ENCODE measurements around the gene ABCA4. TPM values are rescaled to one million over a fixed set of nuclear protein-coding genes. Genes with fewer than 3 reads are reported as not detected.

The ABCA4 gene
- total RNA-seq, 1 experiment from 2014 or later: 0.09 TPM

- peaks cover 61% of the 10 kb centered on the region for H3K27me3 Mint-ChIP-seq (ENCODE audit: low read depth)
- CTCF ChIA-PET: no interaction called here
- peaks cover 34% of the 10 kb centered on the region for H3K4me1 Mint-ChIP-seq
- POLR2A ChIA-PET: no interaction called here
- H3K4me3 Mint-ChIP-seq: no peak overlapping the region
- TF ChIP-seq, protein P1, sequence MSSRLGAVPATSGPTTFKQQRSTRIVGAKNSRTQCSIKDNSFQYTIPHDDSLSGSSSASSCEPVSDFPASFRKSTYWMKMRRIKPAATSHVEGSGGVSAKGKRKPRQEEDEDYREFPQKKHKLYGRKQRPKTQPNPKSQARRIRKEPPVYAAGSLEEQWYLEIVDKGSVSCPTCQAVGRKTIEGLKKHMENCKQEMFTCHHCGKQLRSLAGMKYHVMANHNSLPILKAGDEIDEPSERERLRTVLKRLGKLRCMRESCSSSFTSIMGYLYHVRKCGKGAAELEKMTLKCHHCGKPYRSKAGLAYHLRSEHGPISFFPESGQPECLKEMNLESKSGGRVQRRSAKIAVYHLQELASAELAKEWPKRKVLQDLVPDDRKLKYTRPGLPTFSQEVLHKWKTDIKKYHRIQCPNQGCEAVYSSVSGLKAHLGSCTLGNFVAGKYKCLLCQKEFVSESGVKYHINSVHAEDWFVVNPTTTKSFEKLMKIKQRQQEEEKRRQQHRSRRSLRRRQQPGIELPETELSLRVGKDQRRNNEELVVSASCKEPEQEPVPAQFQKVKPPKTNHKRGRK (CRISPR knock-in tag; IDR thresholded peaks at IDR 0.05; ENCODE audit: borderline replicate concordance): no peak
- TF ChIP-seq SMAD4 (CRISPR knock-in tag; IDR thresholded peaks at IDR 0.05) (no peak), ZNF121 (CRISPR knock-in tag; IDR thresholded peaks at IDR 0.05) (no peak), SMAD3 (CRISPR knock-in tag; IDR thresholded peaks at IDR 0.05; ENCODE audit: borderline replicate concordance) (no peak), FOXP1 (CRISPR knock-in tag; IDR thresholded peaks at IDR 0.05; ENCODE audit: borderline replicate concordance) (no peak), TEAD4 (CRISPR knock-in tag; IDR thresholded peaks at IDR 0.05) (no peak), NFATC4 (CRISPR knock-in tag; IDR thresholded peaks at IDR 0.05) (no peak), PREB (CRISPR knock-in tag; IDR thresholded peaks at IDR 0.05; ENCODE audit: borderline replicate concordance) (no peak), SOX15 (CRISPR knock-in tag; IDR thresholded peaks at IDR 0.05) (no peak), CREB1 (CRISPR knock-in tag; IDR thresholded peaks at IDR 0.05) (no peak), TEAD1 (CRISPR knock-in tag; IDR thresholded peaks at IDR 0.05) (no peak), FOXK1 (CRISPR knock-in tag; IDR thresholded peaks at IDR 0.05) (no peak), SP1 (CRISPR knock-in tag; conservative IDR thresholded peaks at IDR 0.05) (no peak)
- TF ChIP-seq, protein P2, sequence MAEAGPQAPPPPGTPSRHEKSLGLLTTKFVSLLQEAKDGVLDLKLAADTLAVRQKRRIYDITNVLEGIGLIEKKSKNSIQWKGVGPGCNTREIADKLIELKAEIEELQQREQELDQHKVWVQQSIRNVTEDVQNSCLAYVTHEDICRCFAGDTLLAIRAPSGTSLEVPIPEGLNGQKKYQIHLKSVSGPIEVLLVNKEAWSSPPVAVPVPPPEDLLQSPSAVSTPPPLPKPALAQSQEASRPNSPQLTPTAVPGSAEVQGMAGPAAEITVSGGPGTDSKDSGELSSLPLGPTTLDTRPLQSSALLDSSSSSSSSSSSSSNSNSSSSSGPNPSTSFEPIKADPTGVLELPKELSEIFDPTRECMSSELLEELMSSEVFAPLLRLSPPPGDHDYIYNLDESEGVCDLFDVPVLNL (CRISPR knock-in tag; IDR thresholded peaks at IDR 0.05; ENCODE audit: borderline replicate concordance, low read depth): no peak
- TF ChIP-seq, protein P3, sequence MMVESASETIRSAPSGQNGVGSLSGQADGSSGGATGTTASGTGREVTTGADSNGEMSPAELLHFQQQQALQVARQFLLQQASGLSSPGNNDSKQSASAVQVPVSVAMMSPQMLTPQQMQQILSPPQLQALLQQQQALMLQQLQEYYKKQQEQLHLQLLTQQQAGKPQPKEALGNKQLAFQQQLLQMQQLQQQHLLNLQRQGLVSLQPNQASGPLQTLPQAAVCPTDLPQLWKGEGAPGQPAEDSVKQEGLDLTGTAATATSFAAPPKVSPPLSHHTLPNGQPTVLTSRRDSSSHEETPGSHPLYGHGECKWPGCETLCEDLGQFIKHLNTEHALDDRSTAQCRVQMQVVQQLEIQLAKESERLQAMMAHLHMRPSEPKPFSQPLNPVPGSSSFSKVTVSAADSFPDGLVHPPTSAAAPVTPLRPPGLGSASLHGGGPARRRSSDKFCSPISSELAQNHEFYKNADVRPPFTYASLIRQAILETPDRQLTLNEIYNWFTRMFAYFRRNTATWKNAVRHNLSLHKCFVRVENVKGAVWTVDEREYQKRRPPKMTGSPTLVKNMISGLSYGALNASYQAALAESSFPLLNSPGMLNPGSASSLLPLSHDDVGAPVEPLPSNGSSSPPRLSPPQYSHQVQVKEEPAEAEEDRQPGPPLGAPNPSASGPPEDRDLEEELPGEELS (CRISPR knock-in tag; IDR thresholded peaks at IDR 0.05): no peak
- DNase-seq (ENCODE audit: low spot score) (no peak), ATAC-seq (no peak)
- no peak overlapping the region for H3K27ac Mint-ChIP-seq
- H3K36me3 Mint-ChIP-seq: no peaks in the 10 kb centered on the region
- H3K9me3 Mint-ChIP-seq: no peaks in the 10 kb centered on the region
Observed at GRCh38 chr1:94009304-94009703, 111.6 kb downstream of the ABCA4 start.

DNA sequence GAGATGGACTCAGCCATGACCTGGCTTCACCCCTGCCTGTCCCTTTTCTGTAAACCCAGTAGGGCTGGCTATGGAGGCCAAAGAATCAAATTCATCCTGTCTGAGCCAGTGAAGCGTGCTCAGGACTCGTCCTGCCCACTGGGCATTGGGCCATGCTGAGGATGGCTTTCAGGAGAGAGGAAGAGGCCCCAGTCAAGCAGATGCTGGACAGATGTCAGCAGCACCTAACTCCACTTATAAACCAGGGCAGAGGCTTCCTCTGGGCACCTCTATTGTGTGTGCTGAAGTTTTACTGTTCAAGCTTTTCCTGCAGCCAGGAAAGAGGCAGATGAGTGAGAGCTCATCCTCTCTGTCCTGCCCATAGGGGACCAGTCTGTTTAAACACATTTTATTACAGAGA, 114.3 kb downstream of the ABCA4 start:
- POLR2A ChIA-PET: no interaction called here
- H3K4me1 Mint-ChIP-seq: peaks cover 7% of the 10 kb centered on the region
- ATAC-seq: no peak
- no peak overlapping the region for H3K4me3 Mint-ChIP-seq
- CTCF ChIA-PET: interaction anchor here (0.7 kb wide), 1 partner anchor 98 kb away, joined by 3 read pairs; the partner anchor contains the start of gene GCLM
- no peak for TF ChIP-seq CREB1 (CRISPR knock-in tag; IDR thresholded peaks at IDR 0.05)
- TF ChIP-seq TP53 (CRISPR knock-in tag; IDR thresholded peaks at IDR 0.05): no peak
- no peak for TF ChIP-seq TEAD4 (CRISPR knock-in tag; IDR thresholded peaks at IDR 0.05)
- no peak for TF ChIP-seq E2F5 (CRISPR knock-in tag; IDR thresholded peaks at IDR 0.05)
- no peak for TF ChIP-seq CBFB (CRISPR knock-in tag; IDR thresholded peaks at IDR 0.05; ENCODE audit: low read depth)
- no peak for TF ChIP-seq JAZF1 (CRISPR knock-in tag; IDR thresholded peaks at IDR 0.05)
- no peak for TF ChIP-seq SOX15 (CRISPR knock-in tag; IDR thresholded peaks at IDR 0.05)
- no peak for TF ChIP-seq PRRX2 (CRISPR knock-in tag; IDR thresholded peaks at IDR 0.05)
- TF ChIP-seq HMGA2 (CRISPR knock-in tag; IDR thresholded peaks at IDR 0.05): no peak
- TF ChIP-seq CREM (CRISPR knock-in tag; IDR thresholded peaks at IDR 0.05): no peak
- no peak for TF ChIP-seq ZNF416 (CRISPR knock-in tag; IDR thresholded peaks at IDR 0.05)
- no peak for TF ChIP-seq ZNF423 (CRISPR knock-in tag; IDR thresholded peaks at IDR 0.05)
- no peak for TF ChIP-seq NR1H2 (CRISPR knock-in tag; IDR thresholded peaks at IDR 0.05)
- TF ChIP-seq, protein P1 (CRISPR knock-in tag; IDR thresholded peaks at IDR 0.05; ENCODE audit: borderline replicate concordance): no peak
- no peak for TF ChIP-seq MXD4 (CRISPR knock-in tag; IDR thresholded peaks at IDR 0.05; ENCODE audit: borderline replicate concordance)
- no peak for TF ChIP-seq OVOL2 (CRISPR knock-in tag; IDR thresholded peaks at IDR 0.05; ENCODE audit: borderline replicate concordance)
- no peak for TF ChIP-seq ZNF138 (CRISPR knock-in tag; conservative IDR thresholded peaks at IDR 0.05)
- no peak for TF ChIP-seq CDX4 (CRISPR knock-in tag; IDR thresholded peaks at IDR 0.05; ENCODE audit: borderline replicate concordance)
- H3K36me3 Mint-ChIP-seq: no peaks in the 10 kb centered on the region
- no peak for DNase-seq (ENCODE audit: low spot score)
- H3K9me3 Mint-ChIP-seq: no peaks in the 10 kb centered on the region
- peaks cover 37% of the 10 kb centered on the region for H3K27me3 Mint-ChIP-seq (ENCODE audit: low read depth)
- no peak overlapping the region for H3K27ac Mint-ChIP-seq

All from WTC11 (cell line).